ENCODE data around the gene ATN1. TPM values are rescaled to one million over a fixed set of nuclear protein-coding genes. Genes with fewer than 3 reads are reported as not detected.
A peak's percentile ranks its signal among the peaks of the same experiment; 100 is the strongest.

Gene ATN1
- total and polyA plus RNA-seq, 2 of the 8 experiments (the other 6 are each of a cell fraction or from before 2014, with no cell fraction given): 20.6 to 73.4 TPM

- Histone ChIP-seq H3K4me2 (ENCODE audit: insufficient read depth in 1 of 2, low read depth in 2 of 2, low read length in 2 of 2) (no peak overlapping the region), H3K9me3 (ENCODE audit: insufficient read depth in 2 of 2, low read depth in 1 of 2, low read length in 1 of 2) (no peaks in the 10 kb centered on the region), H3K4ac (replicated peaks; ENCODE audit: insufficient read length, low read depth, low read length) (no peak overlapping the region), H2AFZ (ENCODE audit: low read length) (no peak overlapping the region), H4K8ac (ENCODE audit: extremely low read depth, insufficient read depth, low read length) (0 out of 2 replicates have a peak overlapping the region, but pooled peaks have one; percentile 17), H4K91ac (replicated peaks; ENCODE audit: insufficient read length, low read length) (no peak overlapping the region), H3K56ac (replicated peaks; ENCODE audit: insufficient read length, low read depth, low read length) (no peak overlapping the region), H3K4me1 (replicated peaks in 1 of 4; ENCODE audit: control insufficient read depth in 3 of 4, insufficient read depth in 4 of 4, low read length in 3 of 4) (peaks cover 2 to 10% (median 5%) of the 10 kb centered on the region in 4 experiments; a peak in 5 of 7 replicates), H3K27ac (ENCODE audit: low read depth, low read length) (no peak overlapping the region), H2BK120ac (replicated peaks; ENCODE audit: low read depth, low read length) (peak overlapping the region; percentile 4), H4K20me1 (replicated peaks in 1 of 2; ENCODE audit: control insufficient read depth in 1 of 2, insufficient read depth in 2 of 2, low read length in 2 of 2) (no peaks in the 10 kb centered on the region), H3K9ac (replicated peaks in 1 of 4; ENCODE audit: extremely low read depth in 1 of 4, low read depth in 3 of 4, low read length in 3 of 4) (no peak overlapping the region), H3K23ac (ENCODE audit: insufficient read length) (no peak overlapping the region), H4K5ac (ENCODE audit: insufficient read length, low read depth, low read length) (no peak overlapping the region), H2BK20ac (ENCODE audit: low read length) (0 out of 2 replicates have a peak overlapping the region, but pooled peaks have one; percentile 95), H3K4me3 (ENCODE audit: extremely low read depth in 1 of 4, insufficient read depth in 2 of 4, low read depth in 3 of 4, low read length in 4 of 4) (no peak overlapping the region), H3K79me2 (ENCODE audit: control insufficient read depth in 1 of 2, insufficient read depth in 2 of 2, low read length in 2 of 2) (no peaks in the 10 kb centered on the region), H3K14ac (ENCODE audit: insufficient read length) (no peak overlapping the region), H2BK12ac (ENCODE audit: low read depth, low read length) (0 out of 2 replicates have a peak overlapping the region, but pooled peaks have one; percentile 94), H3K23me2 (ENCODE audit: low read depth, low read length) (no peaks in the 10 kb centered on the region), H3K79me1 (ENCODE audit: low read depth, low read length) (no peaks in the 10 kb centered on the region), H3K18ac (ENCODE audit: extremely low read depth, low read length) (peak overlapping the region; percentile 51; the same call in 1 of the 2 replicates), H3K27me3 (replicated peaks in 1 of 4; ENCODE audit: control insufficient read depth in 3 of 4, extremely low read depth in 1 of 4, insufficient read depth in 3 of 4, low read length in 3 of 4) (no peaks in the 10 kb centered on the region), H3K36me3 (ENCODE audit: control insufficient read depth in 2 of 4, insufficient read depth in 4 of 4, low read length in 3 of 4) (peaks cover 0 to 20% (median 1%) of the 10 kb centered on the region in 4 experiments; a peak in 4 of 8 replicates), H2BK5ac (ENCODE audit: low read depth, low read length) (peak overlapping the region; percentile 15), H2AK5ac (ENCODE audit: low read depth, low read length) (no peak overlapping the region), H2BK15ac (ENCODE audit: low read length) (no peak overlapping the region)
- CTCF ChIA-PET (ENCODE audit: partially characterized antibody): interaction anchor here (1.2 to 3.1 kb wide), 5 partner anchors 8 to 41 kb away, joined by 4 to 18 read pairs (median 4); partner anchors contain the start of gene SPSB2
- POLR2A ChIA-PET (ENCODE audit: partially characterized antibody): interaction anchor here (0.6 to 5.7 kb wide), 11 partner anchors 8 to 59 kb away, joined by 3 to 50 read pairs (median 3); partner anchors contain the start of genes C12orf57, CDCA3, RNU7-1 and SPSB2
- WGBS, 2 experiments (ENCODE audit: extremely low coverage in 1 of 2, insufficient coverage in 1 of 2, insufficient read length in 1 of 2, insufficient replicate concordance in 2 of 2, low coverage in 1 of 2, low lambda C conversion rate in 2 of 2, missing lambda C conversion rate in 1 of 2): 93% methylated on average over 21 of the region's 22 CpGs; no CpG with 5 or more reads in 1 of the 2 experiments
- no peak for FAIRE-seq
- no peak for DNase-seq (ENCODE audit: low read depth in 1 of 2, low spot score in 2 of 2)
- TF ChIP-seq KDM1A (IDR thresholded peaks at IDR 0.05; ENCODE audit: borderline replicate concordance, low read length) (no peak), RBBP5 (IDR thresholded peaks at IDR 0.05; ENCODE audit: borderline replicate concordance, low read depth, low read length) (no peak), CREB1 (IDR thresholded peaks at IDR 0.05) (no peak), HDAC2 (IDR thresholded peaks at IDR 0.05; ENCODE audit: borderline replicate concordance in 1 of 2, low read depth in 2 of 2, low read length in 2 of 2) (no peak), SIN3A (conservative IDR thresholded peaks at IDR 0.05 in 1 of 2, IDR thresholded peaks at IDR 0.05 in 1 of 2; ENCODE audit: low read depth in 1 of 2, low read length in 2 of 2) (no peak), KDM5A (IDR thresholded peaks at IDR 0.05; ENCODE audit: low read length) (no peak), RXRA (IDR thresholded peaks at IDR 0.05; ENCODE audit: insufficient read depth, low read depth, low read length) (no peak), CEBPB (IDR thresholded peaks at IDR 0.05; ENCODE audit: low read depth, low read length) (no peak), ATF3 (IDR thresholded peaks at IDR 0.05; ENCODE audit: insufficient read depth, low read depth, low read length) (no peak), TAF1 (IDR thresholded peaks at IDR 0.05; ENCODE audit: low read depth, low read length) (no peak), FOSL1 (IDR thresholded peaks at IDR 0.05; ENCODE audit: insufficient read depth, low read depth, low read length) (no peak), NANOG (IDR thresholded peaks at IDR 0.05; ENCODE audit: insufficient read depth, low read depth, low read length, poor library complexity, severe bottlenecking) (no peak)
Observed at GRCh38 chr12:6884539-6884938, 43.2 kb upstream of the ATN1 start.

All from H1 (cell line).